HepG2 (cell line): ENCODE data around the gene CLDN19. TPM values are rescaled to one million over a fixed set of nuclear protein-coding genes. Genes with fewer than 3 reads are reported as not detected.

ENCODE experiments used
- ATAC-seq: fragments of 200-7000 bp; cut with Tn5 transposase; 3 replicates; pipeline ENCODE4 v1.9.1; 2020; ENCODE audit warnings: mild to moderate bottlenecking, moderate library complexity
- BruUV-seq: library from RNA; stranded (reverse); fragments of 400-500 nt; replicated peaks from 2 replicates; lab custom pipeline; 2021; lab: Mats Ljungman, UMichigan
- CTCF ChIA-PET: fragments of 300-600 bp; formaldehyde crosslinking; extraction: SDS; loops from one replicate; lab custom pipeline; 2021; ENCODE audit warnings: low total read pairs, inconsistent platforms, low intra/inter-chr PET ratio; lab: Yijun Ruan, JAX
- POLR2A ChIA-PET: fragments of 350-600 bp; sonication (Branson Sonifier 250); formaldehyde crosslinking; loops from one replicate; lab custom pipeline; 2020; ENCODE audit warnings: antibody characterized with exemption, inconsistent platforms; lab: Yijun Ruan, JAX
- DNase-seq: peaks from one replicate; pipeline ENCODE4 v3.0.0-alpha.2; 2015; ENCODE audit warnings: low spot score
- FAIRE-seq: peaks from 3 replicates; lab custom pipeline; 2011; peaks lifted over from hg19 to GRCh38; lab: Jason Lieb, UNC
- H2AFZ ChIP-seq: one replicate; pipeline ENCODE4 v1.6.1; 2011; ENCODE audit warnings: low read length, inconsistent platforms
- H3K27ac ChIP-seq: fragments of 300-600 bp; 3 replicates; pipeline ENCODE4 v1.8.0; 2011; ENCODE audit warnings: mixed run types, mild to moderate bottlenecking, mixed read lengths, low read length, inconsistent platforms; ENCODE audit not compliant: insufficient read depth; ENCODE audit errors: extremely low read length
- H3K27me3 ChIP-seq, 2 experiments: fragments of 200-600 bp in 1 of 2; 2 replicates in 1 of 2; 3 replicates in 1 of 2; pipeline versions ENCODE4 v1.6.0 to v1.8.0; 2011; ENCODE audit warnings: low read length in 2 of 2, mild to moderate bottlenecking in 2 of 2, moderate library complexity in 2 of 2, inconsistent platforms in 1 of 2; ENCODE audit not compliant: insufficient read depth in 2 of 2, control insufficient read depth in 1 of 2
- H3K36me3 ChIP-seq, 2 experiments: fragments of 200-600 bp in 1 of 2; replicated peaks in 1 of 2; 2 replicates in 1 of 2; 3 replicates in 1 of 2; pipeline versions ENCODE4 v1.5.1 to v1.8.0; 2011; ENCODE audit warnings: low read length in 2 of 2, inconsistent platforms in 1 of 2; ENCODE audit not compliant: insufficient read depth in 2 of 2, control insufficient read depth in 1 of 2
- H3K4me1 ChIP-seq: 2 replicates; pipeline ENCODE4 v1.5.1; 2012; ENCODE audit warnings: low read length, inconsistent platforms; ENCODE audit not compliant: insufficient read depth
- H3K4me2 ChIP-seq: 2 replicates; pipeline ENCODE4 v1.6.0; 2011; ENCODE audit warnings: low read depth, low read length, inconsistent platforms
- H3K4me3 ChIP-seq, 3 experiments: fragments of 200-600 bp in 1 of 3; sonication (generic), shearing (Covaris generic) in 1 of 3; replicated peaks in 1 of 3; 2 replicates each; pipeline ENCODE4 v1.5.1; 2011 to 2016; ENCODE audit warnings: low read length in 3 of 3, inconsistent platforms in 2 of 3, low read depth in 2 of 3, mild to moderate bottlenecking in 2 of 3, control low read depth in 1 of 3, mixed read lengths in 1 of 3; ENCODE audit not compliant: insufficient read depth in 1 of 3
- H3K79me2 ChIP-seq: one replicate; pipeline ENCODE4 v1.6.1; 2011; ENCODE audit warnings: low read length, inconsistent platforms; ENCODE audit not compliant: insufficient read depth
- H3K9ac ChIP-seq: 2 replicates; pipeline ENCODE4 v1.6.0; 2011; ENCODE audit warnings: mild to moderate bottlenecking, low read depth, low read length, inconsistent platforms; ENCODE audit not compliant: insufficient read depth
- H3K9me3 ChIP-seq: 2 replicates; pipeline ENCODE4 v1.5.1; 2012; ENCODE audit warnings: mild to moderate bottlenecking, low read length
- H4K20me1 ChIP-seq: 2 replicates; pipeline ENCODE4 v1.6.0; 2011; ENCODE audit warnings: inconsistent platforms, mild to moderate bottlenecking, low read length, moderate library complexity; ENCODE audit not compliant: insufficient read depth
- HNRNPK ChIP-seq: fragments of 200-400 bp; formaldehyde crosslinking; IDR thresholded peaks from 2 replicates; pipeline ENCODE4 v1.6.1; 2018; ENCODE audit warnings: low read length, low read depth, moderate library complexity, mild to moderate bottlenecking; ENCODE audit not compliant: poor library complexity, severe bottlenecking
- KLF11 ChIP-seq: IDR thresholded peaks from 2 replicates; pipeline ENCODE4 v1.6.1; 2016; ENCODE audit warnings: missing compliant biosample characterization
- SETDB1 ChIP-seq: sonication (generic); formaldehyde crosslinking; IDR thresholded peaks from 2 replicates; pipeline ENCODE4 v1.5.1; 2020; ENCODE audit warnings: missing genetic modification reagents, mild to moderate bottlenecking, borderline replicate concordance
- SMYD3 ChIP-seq: sonication (generic); formaldehyde crosslinking; IDR thresholded peaks from 2 replicates; pipeline ENCODE4 v1.8.1; 2023; ENCODE audit warnings: mild to moderate bottlenecking, missing genetic modification reagents
- ZNF180 ChIP-seq: sonication (generic); formaldehyde crosslinking; IDR thresholded peaks from 2 replicates; pipeline ENCODE4 v1.4.0; 2020; ENCODE audit warnings: low read depth, missing genetic modification reagents, borderline replicate concordance
- ZNF276 ChIP-seq: sonication (generic); formaldehyde crosslinking; IDR thresholded peaks from 2 replicates; pipeline ENCODE4 v1.4.0; 2020; ENCODE audit warnings: mild to moderate bottlenecking, low read depth, missing genetic modification reagents
- ZNF431 ChIP-seq: sonication (generic); formaldehyde crosslinking; IDR thresholded peaks from 2 replicates; pipeline ENCODE4 v1.9.0; 2022; ENCODE audit warnings: missing genetic modification reagents, low read depth, mild to moderate bottlenecking, borderline replicate concordance
- ZNF644 ChIP-seq: IDR thresholded peaks from 2 replicates; pipeline ENCODE4 v1.6.1; 2016; ENCODE audit warnings: low read depth
- ZNF678 ChIP-seq: sonication (generic); formaldehyde crosslinking; IDR thresholded peaks from 2 replicates; pipeline ENCODE4 v1.4.0; 2020; ENCODE audit warnings: mild to moderate bottlenecking, missing genetic modification reagents
- ZSCAN12 ChIP-seq: sonication (generic); formaldehyde crosslinking; IDR thresholded peaks from 2 replicates; pipeline ENCODE4 v1.9.0; 2021; ENCODE audit warnings: mild to moderate bottlenecking, missing genetic modification reagents
- WGBS: methylation state at CpG from one replicate; pipeline ENCODE4 v1.1.6; 2017; ENCODE audit warnings: low lambda C conversion rate; 5-methylcytosine and 5-hydroxymethylcytosine counted together
- in situ Hi-C: cut with HindIII; loops from 2 replicates; pipeline ENCODE4 v1.10.0; 2017; ENCODE audit warnings: low pct_unique_long_range_greater_than_20kb; ENCODE audit not compliant: extremely low pct_ligation_motif_present
- intact Hi-C: fragments of 100-400 bp; cut with micrococcal nuclease; formaldehyde crosslinking; loops from one replicate; pipeline ENCODE4 v1.10.0; 2022; ENCODE audit not compliant: unreplicated experiment
- polyA plus RNA-seq, 8 experiments: library from polyadenylated mRNA; depleted of rRNA in 3 of 8; stranded (reverse) in 7 of 8; unstranded in 1 of 8; fragments of >200 nt; fragmentation: Illumina TruSeq in 4 of 8; extraction: Trizol in 4 of 8; gene quantifications; 2 replicates each; pipeline versions ENCODE4 v1.2.1 to v1.2.3, GENCODE V29; 2011 to 2016; ENCODE audit warnings: low read depth in 4 of 8, missing spikeins in 1 of 8, mixed read lengths in 1 of 8; ENCODE audit not compliant: insufficient read depth in 1 of 8
- total RNA-seq, 5 experiments: library from RNA; depleted of rRNA; stranded (reverse); fragments of >200 nt; fragmentation: Illumina TruSeq; extraction: Trizol; gene quantifications; 2 replicates each; pipeline ENCODE4 v1.2.3, GENCODE V29; 2016; ENCODE audit warnings: low read depth in 1 of 5
- TF ChIP-seq, protein P1 (sequence below): sonication (generic); formaldehyde crosslinking; IDR thresholded peaks from 2 replicates; pipeline ENCODE4 v1.9.0; 2021; ENCODE audit warnings: missing genetic modification reagents, mild to moderate bottlenecking, borderline replicate concordance

CLDN19 gene
- total and polyA plus RNA-seq, 2 of the 13 experiments (the other 11 are each of a cell fraction or from before 2014, with no cell fraction given): 5.0 to 7.6 TPM

DNA sequence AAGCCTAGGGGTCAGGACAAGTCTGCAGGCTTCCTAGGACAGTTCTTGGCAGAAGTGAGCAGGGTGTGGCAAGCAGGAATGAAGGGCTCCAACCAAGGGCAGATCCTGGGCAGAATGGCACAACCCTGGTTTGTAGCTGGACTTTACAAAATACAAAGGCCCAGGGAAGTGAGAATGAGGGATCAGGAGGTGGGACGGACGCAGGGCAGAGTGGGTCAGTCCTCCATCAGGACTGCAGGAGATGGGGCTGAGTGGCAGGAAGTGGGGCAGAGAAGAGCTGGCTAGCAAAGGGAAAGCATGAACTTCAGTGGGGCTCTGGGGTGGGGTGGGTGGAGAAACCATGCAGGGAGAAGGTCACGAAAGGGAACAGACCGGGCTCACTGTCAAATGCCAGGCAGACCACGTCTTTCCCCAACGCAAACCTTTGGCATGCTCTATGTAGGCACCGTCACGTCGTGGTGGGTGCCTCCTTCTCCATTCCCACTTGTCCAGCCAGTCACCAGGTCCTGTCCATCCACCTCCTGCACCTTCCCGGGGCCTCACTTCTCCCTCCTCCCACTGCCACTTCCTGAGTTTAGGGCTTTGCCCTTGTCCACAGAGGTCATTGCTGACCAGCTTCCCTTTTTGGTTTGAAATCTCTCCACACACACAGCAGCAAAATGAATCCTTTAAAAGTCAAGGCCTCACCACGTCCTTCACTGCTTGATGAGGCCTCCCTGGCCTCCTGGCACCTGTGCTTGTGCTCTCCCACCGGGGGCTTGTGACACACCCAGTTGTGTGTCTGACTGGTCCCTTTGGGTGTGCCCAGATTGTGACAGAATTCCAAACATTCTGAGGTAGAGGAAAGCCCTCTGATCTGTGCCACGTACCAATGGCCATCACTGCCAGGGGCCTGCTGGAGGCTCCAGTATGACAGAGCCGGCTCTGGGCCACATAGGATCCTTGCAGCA, 8.7 kb upstream of the CLDN19 start (continued):
- no peak for TF ChIP-seq ZNF276 (CRISPR knock-in tag)
- TF ChIP-seq ZNF431 (CRISPR knock-in tag): no peak
- TF ChIP-seq ZNF644 (CRISPR knock-in tag): no peak
- TF ChIP-seq SETDB1 (CRISPR knock-in tag): no peak
- TF ChIP-seq ZNF678: no peak
- TF ChIP-seq HNRNPK: no peak

GRCh38 chr1:42748021-42748420, 8.0 kb upstream of the CLDN19 start:
- no peak for ATAC-seq

More at GRCh38 chr1:42748021-42748420, 8.0 kb upstream of the CLDN19 start:
- H3K4me2 ChIP-seq: no peak overlapping the region
- no peak overlapping the region for H3K27ac ChIP-seq
- no peaks in the 10 kb centered on the region for H3K27me3 ChIP-seq
- peaks cover 7% of the 10 kb centered on the region; the same call in 1 of the 2 replicates for H3K4me1 ChIP-seq
- H4K20me1 ChIP-seq: no peaks in the 10 kb centered on the region
- FAIRE-seq (no peak), DNase-seq (no peak)
- no peak overlapping the region for H3K9ac ChIP-seq
- H2AFZ ChIP-seq: no peak overlapping the region
- H3K36me3 ChIP-seq: peaks cover 27 to 56% of the 10 kb centered on the region in 2 experiments
- intact Hi-C loops (loop anchor here (5.0 to 10.0 kb wide), 2 partner anchors 236 to 413 kb away; partner anchors contain the start of gene FOXJ3), in situ Hi-C loops (loop anchor here (5.0 to 25.0 kb wide), 3 partner anchors 176 to 603 kb away; partner anchors contain the start of gene FOXJ3)
- WGBS: 93% methylated on average over 10 of the region's 10 CpGs
- ChIA-PET CTCF (interaction anchor here (0.9 to 2.1 kb wide), 2 partner anchors 67 to 170 kb away, joined by 3 to 17 read pairs; no protein-coding TSS in a partner anchor), POLR2A (no interaction called here)
- no peaks in the 10 kb centered on the region for H3K79me2 ChIP-seq
- TF ChIP-seq, protein P1, sequence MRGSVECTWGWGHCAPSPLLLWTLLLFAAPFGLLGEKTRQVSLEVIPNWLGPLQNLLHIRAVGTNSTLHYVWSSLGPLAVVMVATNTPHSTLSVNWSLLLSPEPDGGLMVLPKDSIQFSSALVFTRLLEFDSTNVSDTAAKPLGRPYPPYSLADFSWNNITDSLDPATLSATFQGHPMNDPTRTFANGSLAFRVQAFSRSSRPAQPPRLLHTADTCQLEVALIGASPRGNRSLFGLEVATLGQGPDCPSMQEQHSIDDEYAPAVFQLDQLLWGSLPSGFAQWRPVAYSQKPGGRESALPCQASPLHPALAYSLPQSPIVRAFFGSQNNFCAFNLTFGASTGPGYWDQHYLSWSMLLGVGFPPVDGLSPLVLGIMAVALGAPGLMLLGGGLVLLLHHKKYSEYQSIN (CRISPR knock-in tag): no peak
- no peak for TF ChIP-seq ZNF180 (CRISPR knock-in tag)
- no peak for TF ChIP-seq KLF11
- no peak for TF ChIP-seq SMYD3
- no peak for TF ChIP-seq ZSCAN12
- BruUV-seq: no TSS peak
- no peak overlapping the region for H3K4me3 ChIP-seq
- H3K9me3 ChIP-seq: no peaks in the 10 kb centered on the region
